ENCODE measurements around the gene TRPM7.
"Not testable (repeated sequence)": the region's sequence is repeated elsewhere in the genome, so short reads cannot be mapped to it uniquely, and the experiment has no call there.

DNA sequence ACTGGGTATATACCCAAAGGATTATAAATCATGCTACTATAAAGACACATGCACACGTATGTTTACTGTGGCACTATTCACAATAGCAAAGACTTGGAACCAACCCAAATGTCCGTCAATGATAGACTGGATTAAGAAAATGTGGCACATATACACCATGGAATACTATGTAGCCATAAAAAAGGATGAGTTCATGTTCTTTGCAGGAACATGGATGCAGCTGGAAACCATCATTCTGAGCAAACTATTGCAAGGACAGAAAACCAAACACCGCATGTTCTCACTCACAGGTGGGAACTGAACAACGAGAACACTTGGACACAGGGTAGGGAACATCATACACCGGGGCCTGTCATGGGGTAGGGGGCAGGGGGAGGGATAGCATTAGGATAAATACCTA lies 84.6 kb downstream of the TRPM7 start:
- TF ChIP-seq CTCF (IDR thresholded peaks at IDR 0.05); POLR2AphosphoS5 (IDR thresholded peaks at IDR 0.05); POLR2A (IDR thresholded peaks at IDR 0.05); EP300 (IDR thresholded peaks at IDR 0.05; ENCODE audit: low read depth): not testable (repeated sequence)
